HG03039 (cell line): Measurements from ENCODE around the gene XAB2.

Source experiments
- ATAC-seq: cut with Tn5 transposase; IDR thresholded peaks from one replicate; pipeline ENCODE4 v1.9.1; 2021; ENCODE audit warnings: mild to moderate bottlenecking, moderate library complexity; ENCODE audit not compliant: unreplicated experiment

XAB2 gene

GRCh38 chr19:7633698-7634097, 4.4 kb upstream of the XAB2 start, which contains the start of gene PCP2:
Gene PCP2 (minus strand): TSS chr19:7633719. CDS start chr19:7633457, 262 bp downstream.
- ATAC-seq = no peak

GRCh38 chr19:7632340-7633203, 3.2 kb upstream of the XAB2 start:
- ATAC-seq = no peak

DNA sequence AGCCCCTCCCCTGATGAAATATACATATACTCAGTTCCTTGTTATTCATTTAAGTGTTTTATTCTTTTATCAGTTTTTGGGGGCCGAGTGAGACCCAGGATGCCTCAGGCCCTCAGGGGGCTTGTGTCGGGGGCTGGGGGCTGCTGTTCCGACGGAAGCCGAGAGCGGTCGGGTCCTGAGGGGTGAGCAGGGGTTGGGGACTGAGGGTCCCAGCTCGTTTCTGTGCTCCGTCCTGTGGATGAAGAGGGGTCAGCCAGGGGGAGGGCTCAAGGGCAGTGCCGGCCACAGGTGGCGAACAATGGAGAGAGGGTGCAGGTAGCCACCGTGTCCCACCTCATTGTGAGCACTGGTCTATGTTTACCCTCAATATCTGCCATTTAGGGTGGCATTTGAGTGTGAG, 2.2 kb upstream of the XAB2 start:
- ATAC-seq = no peak

DNA sequence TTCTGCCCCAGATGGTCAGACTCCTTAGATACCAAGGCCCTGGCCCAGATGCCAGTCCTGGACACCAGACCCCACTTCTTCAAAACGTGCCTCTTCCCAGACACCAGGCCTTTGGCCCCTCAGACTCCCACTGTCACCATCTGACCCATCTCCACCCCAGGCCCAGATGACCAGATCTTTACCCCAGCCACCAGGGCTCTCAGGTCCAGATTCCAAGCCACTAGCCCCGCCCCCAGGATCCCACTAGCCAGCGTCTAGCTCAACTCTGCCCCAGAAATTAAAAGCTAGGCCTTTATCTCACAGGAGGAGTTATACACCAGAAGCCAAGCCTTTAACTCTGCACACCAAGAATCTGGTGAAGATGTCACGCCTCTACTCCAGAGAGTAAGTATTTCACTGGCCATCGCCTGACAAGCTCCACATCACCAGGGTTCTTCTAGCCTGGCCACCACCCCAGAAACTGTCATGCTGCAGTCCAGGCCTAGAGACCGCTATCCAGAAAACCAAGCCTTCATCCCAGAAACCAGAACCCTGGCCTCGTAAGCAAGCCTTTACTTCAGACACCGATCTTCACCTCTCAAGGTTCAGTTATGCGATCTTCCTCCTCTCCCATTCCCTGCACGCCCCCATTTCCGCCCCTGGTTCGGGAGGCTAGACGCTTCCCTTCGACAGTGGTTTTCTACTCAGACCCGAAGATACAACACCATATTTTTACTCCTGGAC, 595 bp downstream of the XAB2 start:
- no peak for ATAC-seq

- ATAC-seq = no peak
Observed at GRCh38 chr19:7627166-7627565, 2.2 kb downstream of the XAB2 start.

DNA sequence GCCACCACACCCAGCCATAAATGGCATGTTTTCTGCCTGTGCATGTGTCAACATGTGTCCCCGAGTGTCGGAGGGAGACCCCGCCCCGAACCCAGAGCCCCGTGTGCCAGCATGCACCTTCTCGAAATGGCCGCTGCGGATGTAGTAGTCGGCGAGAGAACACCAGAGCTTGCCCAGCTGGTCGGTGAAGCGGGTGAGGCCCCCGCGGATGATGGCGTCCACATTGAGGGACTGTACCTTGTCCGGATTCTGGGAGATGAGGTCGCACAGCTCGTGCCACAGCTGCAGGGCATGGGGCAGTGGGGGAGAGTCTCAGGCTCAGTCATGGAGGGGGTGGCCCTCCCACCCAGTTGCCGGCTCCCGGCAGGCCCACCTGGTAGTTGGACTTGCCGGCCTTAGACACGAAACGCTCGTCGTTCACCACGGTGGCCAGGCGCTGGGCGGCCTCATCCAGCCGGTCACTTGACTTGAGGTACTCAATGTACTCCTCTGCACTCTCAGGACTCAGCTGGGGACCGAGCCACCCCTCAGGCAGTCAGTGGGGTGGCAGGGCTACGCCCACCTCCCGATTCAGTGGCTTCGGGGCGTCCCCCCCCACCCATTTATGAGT, 3.5 kb downstream of the XAB2 start:
- no peak for ATAC-seq

DNA sequence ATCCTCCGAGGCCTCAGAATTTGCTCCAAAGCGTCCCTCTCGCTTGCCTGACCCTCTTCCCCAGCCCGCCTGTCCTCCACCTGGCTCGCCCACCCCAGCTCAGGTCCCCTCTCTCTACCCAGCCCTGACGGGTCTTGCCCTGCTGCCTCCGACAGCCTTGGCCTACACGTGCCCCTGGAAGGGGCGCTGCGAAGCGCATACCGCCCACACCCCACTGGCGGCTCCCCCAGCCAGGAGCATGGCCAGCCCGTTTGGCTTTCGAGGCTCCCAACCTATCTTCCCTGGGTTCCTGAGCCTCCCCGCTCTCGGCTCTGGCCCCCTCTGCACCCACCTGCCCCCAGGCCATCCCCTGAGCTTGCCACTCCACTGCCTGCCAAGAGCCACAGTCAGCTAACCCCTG, 4.5 kb downstream of the XAB2 start:
- no peak for ATAC-seq

DNA sequence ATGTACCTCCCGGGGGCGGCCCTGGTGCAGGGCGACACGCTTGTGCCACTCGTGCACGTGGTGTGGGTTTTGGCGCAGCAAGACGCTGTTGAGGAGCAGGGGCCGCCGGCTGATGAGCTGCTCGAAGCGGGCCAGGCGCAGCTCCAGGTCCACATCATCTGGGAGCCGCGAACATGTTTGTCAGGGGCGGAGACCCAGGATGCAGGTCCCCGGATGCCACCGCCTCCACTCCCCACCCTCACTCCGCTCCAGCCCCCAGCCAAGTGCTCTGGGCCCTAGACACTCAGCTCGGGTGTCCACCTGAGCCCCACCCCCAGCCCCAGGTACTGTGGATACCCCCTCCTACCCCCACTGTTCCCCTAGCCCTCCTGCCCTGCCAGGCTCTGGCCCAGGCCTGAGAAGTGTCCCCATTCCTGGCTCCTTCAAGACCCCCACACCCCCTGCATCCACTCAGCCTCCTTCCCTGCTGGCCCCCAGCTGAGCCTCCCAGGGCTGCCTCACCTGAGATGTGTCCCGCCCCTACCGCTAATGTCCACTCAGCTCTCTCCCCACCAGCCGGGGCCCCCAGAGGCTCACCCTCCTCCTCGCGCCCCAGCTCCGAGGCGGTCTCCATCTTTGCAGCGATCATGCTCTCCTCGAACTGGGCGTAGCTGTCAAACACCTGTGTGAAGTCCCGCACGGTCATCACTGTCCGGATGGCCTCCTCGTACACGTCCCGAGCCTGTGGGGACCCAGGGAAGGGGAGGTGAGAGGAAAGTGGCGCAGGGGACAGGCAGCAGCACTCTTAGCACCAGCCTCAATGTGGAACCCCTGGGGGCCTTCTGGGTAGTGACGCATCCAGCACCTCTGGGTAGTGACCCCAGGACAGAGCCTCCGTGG, 5.4 kb downstream of the XAB2 start:
- no peak for ATAC-seq

DNA sequence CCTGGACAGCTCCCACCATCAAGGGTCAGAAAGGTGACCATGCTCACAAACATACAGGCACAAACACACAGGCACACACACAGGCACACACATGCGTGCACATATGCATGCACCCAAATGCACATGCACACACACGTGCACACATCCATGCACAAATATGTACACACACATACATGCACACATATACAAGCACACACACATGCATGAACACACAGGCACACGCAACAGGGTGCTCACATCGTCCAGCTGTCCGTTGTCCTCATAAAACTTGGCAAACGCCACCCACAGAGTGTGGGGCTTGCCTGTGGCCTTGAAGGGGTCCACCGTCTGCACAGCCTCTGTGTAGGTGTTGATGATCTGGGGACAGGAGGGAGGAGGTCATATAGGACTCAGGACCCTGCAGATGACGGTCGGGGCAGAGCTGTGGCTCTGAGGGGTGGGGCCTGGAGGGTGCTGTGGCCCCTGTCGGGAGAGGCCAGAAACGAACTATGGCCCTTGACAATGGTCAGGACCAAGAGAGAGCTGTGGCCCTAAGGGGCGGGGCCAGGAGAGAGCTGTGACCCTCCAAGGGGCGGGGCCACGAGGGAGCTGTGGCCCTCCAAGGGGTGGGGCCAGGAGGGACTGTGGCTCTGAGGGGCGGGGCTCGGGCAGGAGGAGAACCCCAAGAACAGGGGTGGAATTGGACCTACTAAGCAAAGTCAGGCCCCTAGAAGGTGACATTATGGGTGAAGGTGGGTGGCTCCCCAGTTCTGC, 6.2 kb downstream of the XAB2 start:
- no peak for ATAC-seq

GRCh38 chr19:7620442-7621412, 8.6 kb downstream of the XAB2 start:
- no peak for ATAC-seq

GRCh38 chr19:7619671-7620441, 9.5 kb downstream of the XAB2 start:
- ATAC-seq = no peak

- ATAC-seq = no peak
Observed at GRCh38 chr19:7618771-7619510, 10.4 kb downstream of the XAB2 start.

GRCh38 chr19:7618348-7618747, 11.0 kb downstream of the XAB2 start:
- ATAC-seq = no peak

- no peak for ATAC-seq
Observed at GRCh38 chr19:7617735-7618134, 11.6 kb downstream of the XAB2 start.

GRCh38 chr19:7617172-7617571, 12.2 kb downstream of the XAB2 start:
- ATAC-seq = no peak

DNA sequence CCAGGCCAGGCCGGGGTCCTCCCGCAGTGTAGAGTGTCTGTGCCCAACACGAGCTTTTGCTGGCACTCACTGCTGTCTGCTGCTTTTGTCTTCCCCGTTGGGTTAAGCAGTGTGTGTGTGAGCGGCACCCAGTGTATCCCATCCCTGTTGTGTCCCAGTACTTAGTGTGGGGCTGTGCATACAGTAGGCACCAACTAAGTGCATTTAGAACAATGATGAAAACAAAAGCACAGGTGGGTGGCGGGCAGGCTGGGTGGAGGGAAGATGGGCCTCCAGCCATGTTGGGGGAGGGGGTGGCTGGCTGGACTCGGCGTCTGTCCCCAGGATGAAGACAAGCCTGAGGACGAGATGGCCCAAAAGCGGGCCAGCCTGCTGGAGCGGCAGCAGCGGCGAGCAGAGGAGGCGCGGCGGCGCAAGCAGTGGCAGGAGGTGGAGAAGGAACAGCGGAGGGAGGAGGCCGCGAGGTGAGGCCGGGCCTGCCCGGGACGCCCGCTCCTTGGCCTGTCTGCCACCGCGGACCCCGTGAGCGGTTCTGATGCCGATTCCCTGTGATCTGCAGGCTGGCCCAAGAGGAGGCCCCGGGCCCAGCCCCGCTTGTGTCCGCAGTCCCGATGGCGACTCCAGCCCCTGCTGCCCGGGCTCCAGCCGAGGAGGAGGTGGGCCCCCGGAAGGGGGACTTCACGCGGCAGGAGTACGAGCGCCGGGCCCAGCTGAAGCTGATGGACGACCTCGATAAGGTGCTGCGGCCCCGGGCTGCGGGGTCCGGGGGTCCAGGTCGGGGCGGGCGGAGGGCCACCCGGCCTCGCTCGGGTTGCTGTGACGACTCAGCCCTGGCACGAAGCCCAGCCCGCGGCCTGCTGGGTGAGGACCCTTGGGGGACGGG, 14.2 kb downstream of the XAB2 start:
- no peak for ATAC-seq
